Measurements from ENCODE around the gene SFRP5.

The SFRP5 gene

DNA sequence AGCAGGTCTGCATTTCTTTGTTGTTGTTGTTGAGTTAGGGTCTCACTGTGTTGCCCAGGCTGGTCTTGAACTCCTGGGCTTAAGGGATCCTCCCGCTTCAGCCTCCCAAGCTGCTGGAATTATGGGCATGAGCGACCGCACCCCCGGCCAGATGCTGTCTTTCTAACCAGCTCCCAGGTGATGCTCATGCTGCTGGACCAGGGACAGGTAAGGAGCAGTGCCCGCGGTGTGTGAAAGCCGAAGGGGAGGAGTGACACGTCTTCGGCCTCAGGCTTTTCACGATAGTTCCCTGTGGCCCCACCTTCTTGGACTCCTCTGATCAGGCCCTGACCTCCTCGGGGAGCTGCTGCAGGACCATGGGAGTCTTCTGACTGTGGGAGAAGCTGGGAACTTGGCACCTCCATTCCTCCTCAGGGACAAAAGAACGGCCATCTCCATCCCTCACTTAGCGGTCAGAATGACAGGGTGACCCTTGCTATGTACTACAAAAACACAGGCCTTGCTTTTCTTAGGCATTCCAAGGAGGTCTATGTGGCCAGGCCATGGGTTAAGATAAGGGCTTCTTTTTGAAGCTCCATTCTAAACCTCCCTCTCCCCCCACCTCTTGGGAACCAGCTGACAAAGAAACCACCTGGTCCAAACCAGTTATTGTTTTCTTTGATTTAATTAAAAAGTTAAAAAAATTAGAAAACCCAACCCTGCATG lies 5.5 kb downstream of the SFRP5 start:
- Histone ChIP-seq H3K4me3 (ENCODE audit: severe bottlenecking) (no peak overlapping the region), H3K4me1 (ENCODE audit: insufficient read depth, poor library complexity, severe bottlenecking) (no peaks in the 10 kb centered on the region), H3K27ac (ENCODE audit: poor library complexity, severe bottlenecking) (no peak overlapping the region), H3K36me3 (ENCODE audit: low read depth) (no peaks in the 10 kb centered on the region), H3K27me3 (ENCODE audit: insufficient read depth, poor library complexity, severe bottlenecking) (peaks cover 21% of the 10 kb centered on the region), H3K9me3 (ENCODE audit: severe bottlenecking) (no peaks in the 10 kb centered on the region)
- no peak for ATAC-seq (ENCODE audit: low read depth)
- TF ChIP-seq, protein P1, sequence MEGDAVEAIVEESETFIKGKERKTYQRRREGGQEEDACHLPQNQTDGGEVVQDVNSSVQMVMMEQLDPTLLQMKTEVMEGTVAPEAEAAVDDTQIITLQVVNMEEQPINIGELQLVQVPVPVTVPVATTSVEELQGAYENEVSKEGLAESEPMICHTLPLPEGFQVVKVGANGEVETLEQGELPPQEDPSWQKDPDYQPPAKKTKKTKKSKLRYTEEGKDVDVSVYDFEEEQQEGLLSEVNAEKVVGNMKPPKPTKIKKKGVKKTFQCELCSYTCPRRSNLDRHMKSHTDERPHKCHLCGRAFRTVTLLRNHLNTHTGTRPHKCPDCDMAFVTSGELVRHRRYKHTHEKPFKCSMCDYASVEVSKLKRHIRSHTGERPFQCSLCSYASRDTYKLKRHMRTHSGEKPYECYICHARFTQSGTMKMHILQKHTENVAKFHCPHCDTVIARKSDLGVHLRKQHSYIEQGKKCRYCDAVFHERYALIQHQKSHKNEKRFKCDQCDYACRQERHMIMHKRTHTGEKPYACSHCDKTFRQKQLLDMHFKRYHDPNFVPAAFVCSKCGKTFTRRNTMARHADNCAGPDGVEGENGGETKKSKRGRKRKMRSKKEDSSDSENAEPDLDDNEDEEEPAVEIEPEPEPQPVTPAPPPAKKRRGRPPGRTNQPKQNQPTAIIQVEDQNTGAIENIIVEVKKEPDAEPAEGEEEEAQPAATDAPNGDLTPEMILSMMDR (IDR thresholded peaks at IDR 0.05; ENCODE audit: poor library complexity, severe bottlenecking), result no peak
- DNase-seq (ENCODE audit: low spot score), result no peak

DNA sequence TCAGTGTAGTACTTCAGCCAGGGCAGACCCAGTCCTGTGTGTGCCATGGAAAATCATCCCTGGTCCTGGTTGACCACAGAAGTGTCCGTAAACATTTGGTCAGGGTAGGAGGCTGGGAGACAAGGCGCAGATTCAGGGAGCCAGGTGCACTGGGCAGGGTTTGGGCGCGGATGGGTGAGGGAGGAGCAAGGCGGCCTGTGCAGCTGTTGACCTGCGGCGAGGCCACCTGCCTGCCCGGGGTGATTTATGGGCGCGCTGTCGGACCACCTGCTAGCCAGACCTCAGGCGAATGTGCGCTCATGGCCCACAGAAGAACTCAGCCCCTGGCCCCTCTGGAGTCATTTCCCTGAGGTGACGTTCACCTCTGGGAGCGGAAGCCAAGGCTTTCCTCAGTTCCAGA lies 6.6 kb downstream of the SFRP5 start:
- no peaks in the 10 kb centered on the region for H3K4me1 ChIP-seq (ENCODE audit: insufficient read depth, poor library complexity, severe bottlenecking)
- no peak overlapping the region for H3K27ac ChIP-seq (ENCODE audit: poor library complexity, severe bottlenecking)
- H3K9me3 ChIP-seq (ENCODE audit: severe bottlenecking), result no peaks in the 10 kb centered on the region
- no peak for ATAC-seq (ENCODE audit: low read depth)
- no peak for DNase-seq (ENCODE audit: low spot score)
- H3K4me3 ChIP-seq (ENCODE audit: severe bottlenecking), result no peak overlapping the region
- peaks cover 1% of the 10 kb centered on the region; the same call in 1 of the 2 replicates for H3K36me3 ChIP-seq (ENCODE audit: low read depth)
- H3K27me3 ChIP-seq (ENCODE audit: insufficient read depth, poor library complexity, severe bottlenecking), result peaks cover 10% of the 10 kb centered on the region
- TF ChIP-seq, protein P1 (IDR thresholded peaks at IDR 0.05; ENCODE audit: poor library complexity, severe bottlenecking), result no peak

DNA sequence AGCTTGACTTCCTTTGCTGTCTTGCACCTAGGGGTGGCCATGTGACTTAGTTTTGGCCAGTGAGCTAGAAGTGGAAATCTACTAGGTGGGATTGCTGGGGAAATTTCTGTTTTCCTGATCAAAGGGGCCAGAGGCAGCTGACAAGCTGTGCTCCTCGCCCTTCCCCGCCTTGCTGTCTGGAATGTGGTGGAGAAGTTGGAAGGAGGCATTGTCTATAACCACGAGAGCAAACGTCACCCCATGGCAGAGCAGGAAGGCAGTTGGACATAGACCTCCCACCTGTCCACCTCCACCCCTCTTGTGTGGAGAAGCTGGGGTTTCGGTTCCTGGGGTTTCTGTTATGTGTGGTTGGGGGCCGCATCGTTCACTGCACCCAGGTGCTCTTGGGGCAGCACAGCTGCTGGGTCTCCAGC lies 7.3 kb downstream of the SFRP5 start:
- ATAC-seq (ENCODE audit: low read depth) (no peak), DNase-seq (ENCODE audit: low spot score) (no peak)
- TF ChIP-seq, protein P1 (IDR thresholded peaks at IDR 0.05; ENCODE audit: poor library complexity, severe bottlenecking), result no peak
- no peak overlapping the region for H3K27ac ChIP-seq (ENCODE audit: poor library complexity, severe bottlenecking)
- no peaks in the 10 kb centered on the region for H3K9me3 ChIP-seq (ENCODE audit: severe bottlenecking)
- peaks cover 8% of the 10 kb centered on the region for H3K36me3 ChIP-seq (ENCODE audit: low read depth)
- no peak overlapping the region for H3K4me3 ChIP-seq (ENCODE audit: severe bottlenecking)
- H3K4me1 ChIP-seq (ENCODE audit: insufficient read depth, poor library complexity, severe bottlenecking), result no peaks in the 10 kb centered on the region
- H3K27me3 ChIP-seq (ENCODE audit: insufficient read depth, poor library complexity, severe bottlenecking), result peaks cover 3% of the 10 kb centered on the region

DNA sequence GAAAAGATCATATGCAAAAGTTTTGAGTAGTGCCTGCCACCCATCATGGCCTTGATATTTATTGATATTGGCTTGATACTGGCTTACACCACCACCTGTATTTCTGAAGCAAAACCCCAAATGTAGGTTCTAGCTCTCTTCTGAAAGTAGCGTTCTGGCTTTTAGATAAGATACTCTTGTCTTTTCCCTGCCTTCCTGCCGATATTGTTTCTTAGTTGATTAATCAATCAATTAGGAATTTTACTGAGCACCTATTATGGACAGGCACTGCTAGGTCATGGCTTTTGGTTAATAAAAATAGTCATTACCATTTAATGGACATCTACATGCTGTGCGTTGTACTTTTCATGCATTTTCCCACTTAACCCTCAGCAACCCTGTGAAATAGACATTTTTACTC lies 7.9 kb downstream of the SFRP5 start:
- no peak for ATAC-seq (ENCODE audit: low read depth)

DNA sequence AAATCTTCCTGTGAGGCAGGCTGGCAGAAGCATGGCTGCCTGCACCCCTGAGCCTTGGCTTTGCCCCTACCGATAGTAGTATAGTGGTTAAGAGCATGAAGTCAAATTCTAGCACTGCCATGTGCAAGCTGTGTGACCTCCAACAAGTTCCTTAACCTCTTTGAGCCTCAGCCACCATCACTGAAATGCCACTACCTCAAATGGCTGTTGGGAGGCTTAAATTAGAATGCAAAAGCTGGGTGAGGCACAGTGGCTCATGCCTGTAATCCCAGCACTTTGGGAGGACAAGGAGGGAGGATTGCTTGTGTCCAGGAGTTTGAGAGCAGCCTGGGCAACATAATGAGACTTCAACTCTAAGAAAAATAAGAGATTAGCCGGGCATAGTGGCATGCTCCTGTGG lies 8.4 kb downstream of the SFRP5 start:
- H3K4me1 ChIP-seq (ENCODE audit: insufficient read depth, poor library complexity, severe bottlenecking), result no peaks in the 10 kb centered on the region
- TF ChIP-seq, protein P1 (IDR thresholded peaks at IDR 0.05; ENCODE audit: poor library complexity, severe bottlenecking), result no peak
- H3K36me3 ChIP-seq (ENCODE audit: low read depth), result peaks cover 16% of the 10 kb centered on the region
- DNase-seq (ENCODE audit: low spot score) (no peak), ATAC-seq (ENCODE audit: low read depth) (no peak)
- no peaks in the 10 kb centered on the region for H3K27me3 ChIP-seq (ENCODE audit: insufficient read depth, poor library complexity, severe bottlenecking)
- no peak overlapping the region for H3K27ac ChIP-seq (ENCODE audit: poor library complexity, severe bottlenecking)
- no peaks in the 10 kb centered on the region for H3K9me3 ChIP-seq (ENCODE audit: severe bottlenecking)
- no peak overlapping the region for H3K4me3 ChIP-seq (ENCODE audit: severe bottlenecking)

More for the DNA sequence above, 7.9 kb downstream of the SFRP5 start:
- Histone ChIP-seq H3K27me3 (ENCODE audit: insufficient read depth, poor library complexity, severe bottlenecking) (no peaks in the 10 kb centered on the region), H3K9me3 (ENCODE audit: severe bottlenecking) (no peaks in the 10 kb centered on the region), H3K27ac (ENCODE audit: poor library complexity, severe bottlenecking) (no peak overlapping the region), H3K36me3 (ENCODE audit: low read depth) (peaks cover 14% of the 10 kb centered on the region), H3K4me3 (ENCODE audit: severe bottlenecking) (no peak overlapping the region), H3K4me1 (ENCODE audit: insufficient read depth, poor library complexity, severe bottlenecking) (no peaks in the 10 kb centered on the region)
- TF ChIP-seq, protein P1 (IDR thresholded peaks at IDR 0.05; ENCODE audit: poor library complexity, severe bottlenecking), result no peak
- no peak for DNase-seq (ENCODE audit: low spot score)

Data from RWPE2 (cell line).